Testis (tissue), 2 donors: ENCODE measurements around the gene GPI.

Experiments used
- POLR2A ChIP-seq: fragments of 450-650 bp; IDR thresholded peaks from one replicate; pipeline ENCODE4 v1.6.1; 2017; ENCODE audit warnings: antibody characterized with exemption, mild to moderate bottlenecking, moderate library complexity
- TF ChIP-seq, protein P1 (sequence below), 3 experiments: fragments of 450-650 bp in 2 of 3; fragments of 200-600 bp in 1 of 3; sonication (generic) in 1 of 3; IDR thresholded peaks; one replicate each; pipeline ENCODE4 v1.5.1; 2016 to 2019; ENCODE audit warnings: antibody characterized with exemption in 3 of 3, mild to moderate bottlenecking in 2 of 3, moderate library complexity in 1 of 3

DNA sequence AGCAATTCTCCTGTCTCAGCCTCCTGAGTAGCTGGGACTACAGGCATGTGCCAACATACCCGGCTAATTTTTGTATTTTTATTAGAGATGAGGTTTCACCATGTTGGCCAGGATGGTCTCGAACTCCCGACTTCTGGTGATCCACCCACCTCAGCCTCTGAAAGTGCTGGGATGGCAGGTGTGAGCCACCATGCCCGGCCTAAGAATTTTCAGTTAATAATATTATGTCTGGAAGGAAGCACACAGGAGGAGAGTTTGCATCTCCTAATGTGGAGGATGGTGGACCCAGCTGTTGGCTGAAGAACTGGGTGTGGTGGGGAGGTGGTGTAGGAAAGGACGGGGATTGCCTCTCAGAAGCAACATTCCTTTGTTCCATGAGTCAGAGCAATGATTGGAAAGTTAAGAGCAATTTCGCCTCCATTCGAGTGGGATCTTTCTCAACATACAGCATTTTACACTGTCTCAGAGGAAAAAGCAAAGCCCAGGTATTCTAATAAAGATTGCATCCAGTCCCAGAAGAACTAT is 51.1 kb downstream of the GPI start:
- TF ChIP-seq POLR2A = no peak
- TF ChIP-seq, protein P1, sequence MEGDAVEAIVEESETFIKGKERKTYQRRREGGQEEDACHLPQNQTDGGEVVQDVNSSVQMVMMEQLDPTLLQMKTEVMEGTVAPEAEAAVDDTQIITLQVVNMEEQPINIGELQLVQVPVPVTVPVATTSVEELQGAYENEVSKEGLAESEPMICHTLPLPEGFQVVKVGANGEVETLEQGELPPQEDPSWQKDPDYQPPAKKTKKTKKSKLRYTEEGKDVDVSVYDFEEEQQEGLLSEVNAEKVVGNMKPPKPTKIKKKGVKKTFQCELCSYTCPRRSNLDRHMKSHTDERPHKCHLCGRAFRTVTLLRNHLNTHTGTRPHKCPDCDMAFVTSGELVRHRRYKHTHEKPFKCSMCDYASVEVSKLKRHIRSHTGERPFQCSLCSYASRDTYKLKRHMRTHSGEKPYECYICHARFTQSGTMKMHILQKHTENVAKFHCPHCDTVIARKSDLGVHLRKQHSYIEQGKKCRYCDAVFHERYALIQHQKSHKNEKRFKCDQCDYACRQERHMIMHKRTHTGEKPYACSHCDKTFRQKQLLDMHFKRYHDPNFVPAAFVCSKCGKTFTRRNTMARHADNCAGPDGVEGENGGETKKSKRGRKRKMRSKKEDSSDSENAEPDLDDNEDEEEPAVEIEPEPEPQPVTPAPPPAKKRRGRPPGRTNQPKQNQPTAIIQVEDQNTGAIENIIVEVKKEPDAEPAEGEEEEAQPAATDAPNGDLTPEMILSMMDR (IDR thresholded peaks at IDR 0.05) = no peak
